Raji (cell line): ENCODE measurements around the gene IQCF5.

Source experiments
- POLR2A ChIP-seq: IDR thresholded peaks from 2 replicates; pipeline ENCODE4 v1.6.1; 2011; ENCODE audit warnings: low read depth, low read length, control low read depth; ENCODE audit not compliant: insufficient read depth

The IQCF5 gene

GRCh38 chr3:51873876-51874275, 1.5 kb downstream of the IQCF5 start:
- TF ChIP-seq POLR2A: no peak

- no peak for TF ChIP-seq POLR2A
Measured at GRCh38 chr3:51873253-51873766, 2.1 kb downstream of the IQCF5 start.

- no peak for TF ChIP-seq POLR2A
Measured at GRCh38 chr3:51869304-51869703, 6.1 kb downstream of the IQCF5 start.

GRCh38 chr3:51862886-51863285, 12.5 kb downstream of the IQCF5 start:
- no peak for TF ChIP-seq POLR2A

GRCh38 chr3:51860703-51861665, 14.4 kb downstream of the IQCF5 start, which contains the start of gene IQCF2:
IQCF2 (plus strand) TSS chr3:51861615; CDS start chr3:51861667, 52 bp downstream.
- no peak for TF ChIP-seq POLR2A

GRCh38 chr3:51845129-51845528, 30.3 kb downstream of the IQCF5 start:
- no peak for TF ChIP-seq POLR2A

- TF ChIP-seq POLR2A: no peak
Measured at GRCh38 chr3:51836606-51837005, 38.8 kb downstream of the IQCF5 start.

- TF ChIP-seq POLR2A: no peak
Measured at GRCh38 chr3:51830836-51831385, 44.5 kb downstream of the IQCF5 start.

GRCh38 chr3:51830345-51830744, 45.1 kb downstream of the IQCF5 start:
- no peak for TF ChIP-seq POLR2A

GRCh38 chr3:51828297-51828696, 47.1 kb downstream of the IQCF5 start:
- TF ChIP-seq POLR2A: no peak
